Measurements from ENCODE around the gene CA14. TPM values are rescaled to one million over a fixed set of nuclear protein-coding genes. Genes with fewer than 3 reads are reported as not detected.
"Not testable (repeated sequence)": the region's sequence is repeated elsewhere in the genome, so short reads cannot be mapped to it uniquely, and the experiment has no call there.

The CA14 gene
- polyA plus RNA-seq, 12 donors, result 2.0 to 9.6 (median 6.4) TPM; not detected in 2

- DNase-seq, result no peak
These were observed 15.7 kb downstream of the CA14 start for GRCh38 chr1:150273311-150273710.

- no peak for DNase-seq
These were observed 22.6 kb downstream of the CA14 start for GRCh38 chr1:150280138-150280707.

- peak; percentile 62 for DNase-seq
These were observed 23.7 kb downstream of the CA14 start for GRCh38 chr1:150281221-150281757.

GRCh38 chr1:150281758-150282557 is 24.4 kb downstream of the CA14 start, which contains the start of gene CIART:
Gene CIART (plus strand): TSS chr1:150282554. CDS start chr1:150283268, 714 bp downstream.
- peak; percentile 95 for DNase-seq

- no peak for DNase-seq
These were observed 25.0 kb downstream of the CA14 start for GRCh38 chr1:150282558-150282958.

GRCh38 chr1:150283260-150283659 is 25.7 kb downstream of the CA14 start:
- no peak for DNase-seq

- no peak for DNase-seq
These were observed 30.8 kb downstream of the CA14 start for GRCh38 chr1:150288382-150288781.

GRCh38 chr1:150288822-150289221 is 31.2 kb downstream of the CA14 start:
- DNase-seq, result no peak

GRCh38 chr1:150293433-150294253 is 36.1 kb downstream of the CA14 start, which contains the start of gene MRPS21:
Gene MRPS21 (plus strand): TSS chr1:150293861. CDS start chr1:150294367, 506 bp downstream.
- DNase-seq, result peak; percentile 96

- DNase-seq, result no peak
These were observed 37.9 kb downstream of the CA14 start for GRCh38 chr1:150295476-150295875.

GRCh38 chr1:150299716-150300115 is 42.1 kb downstream of the CA14 start:
- DNase-seq, result no peak

- no peak for DNase-seq
These were observed 44.8 kb downstream of the CA14 start for GRCh38 chr1:150302338-150302737.

GRCh38 chr1:150302902-150303301 is 45.3 kb downstream of the CA14 start:
- DNase-seq, result no peak

- not testable (repeated sequence) for DNase-seq
These were observed 51.0 kb downstream of the CA14 start for GRCh38 chr1:150308585-150308984.

GRCh38 chr1:150309758-150310508 is 52.4 kb downstream of the CA14 start:
- peak; percentile 25 for DNase-seq

GRCh38 chr1:150311762-150312161 is 54.2 kb downstream of the CA14 start:
- DNase-seq, result no peak

Other genes starting within 250 kb of the CA14 start
- 10 to 100 TPM in 11 of 12 donors, not detected in 1; 13.3 to 17.4 (median 15.4) TPM for gene OTUD7B, start 247.0 kb upstream of the CA14 start, polyA plus RNA-seq (ENCODE audit: insufficient read length in 12 of 12)
- gene VPS45, start 190.0 kb upstream of the CA14 start, polyA plus RNA-seq (ENCODE audit: insufficient read length in 12 of 12), result 10 to 100 TPM in 11 of 12 donors, not detected in 1; 36.4 to 61.4 (median 49.9) TPM
- 100 to 1,000 TPM in 1 of 12 donors, 10 to 100 TPM in 10, not detected in 1; 57.3 to 102 (median 84.3) TPM for gene PLEKHO1, start 107.9 kb upstream of the CA14 start, polyA plus RNA-seq (ENCODE audit: insufficient read length in 12 of 12)
- gene ANP32E, start 21.7 kb upstream of the CA14 start, polyA plus RNA-seq (ENCODE audit: insufficient read length in 12 of 12), result 10 to 100 TPM in 11 of 12 donors, not detected in 1; 37.3 to 90.5 (median 50.1) TPM
- gene APH1A, start 11.2 kb downstream of the CA14 start, polyA plus RNA-seq (ENCODE audit: insufficient read length in 12 of 12), result 100 to 1,000 TPM in 9 of 12 donors, 10 to 100 TPM in 2, not detected in 1; 70.7 to 140 (median 106) TPM
- 10 to 100 TPM in 10 of 12 donors, not detected in 2; 26.8 to 50.4 (median 40.8) TPM for gene C1orf54, start 15.0 kb downstream of the CA14 start, polyA plus RNA-seq (ENCODE audit: insufficient read length in 12 of 12)
- 1 to 10 TPM in 10 of 12 donors, not detected in 2; 1.8 to 6.4 (median 3.6) TPM for gene CIART, start 24.8 kb downstream of the CA14 start, polyA plus RNA-seq (ENCODE audit: insufficient read length in 12 of 12)
- gene MRPS21, start 36.1 kb downstream of the CA14 start, polyA plus RNA-seq (ENCODE audit: insufficient read length in 12 of 12), result 10 to 100 TPM in 11 of 12 donors, not detected in 1; 35.6 to 62.4 (median 47.4) TPM
- gene PRPF3, start 63.8 kb downstream of the CA14 start, polyA plus RNA-seq (ENCODE audit: insufficient read length in 12 of 12), result 10 to 100 TPM in 11 of 12 donors, not detected in 1; 31.8 to 80.2 (median 50.3) TPM
- 100 to 1,000 TPM in 1 of 12 donors, 10 to 100 TPM in 11; 25.9 to 181 (median 27.8) TPM for gene RPRD2, start 106.4 kb downstream of the CA14 start, polyA plus RNA-seq (ENCODE audit: insufficient read length in 12 of 12)
- gene TARS2, start 229.6 kb downstream of the CA14 start, polyA plus RNA-seq (ENCODE audit: insufficient read length in 12 of 12), result 10 to 100 TPM in 11 of 12 donors, not detected in 1; 13.1 to 25.8 (median 20.4) TPM

All from muscle of arm (tissue), 12 donors.